Kidney epithelial cell (primary cell): Measurements from ENCODE around the gene MAEA. TPM values are rescaled to one million over a fixed set of nuclear protein-coding genes. Genes with fewer than 3 reads are reported as not detected.
"Not testable (repeated sequence)": the region's sequence is repeated elsewhere in the genome, so short reads cannot be mapped to it uniquely, and the experiment has no call there.

ENCODE experiments used
- DNase-seq: peaks from one replicate; pipeline ENCODE4 v3.0.0-alpha.2; 2010; ENCODE audit warnings: low read depth
- H3K27me3 ChIP-seq: 2 replicates; pipeline ENCODE4 v1.6.0; 2011; ENCODE audit warnings: low read length; ENCODE audit not compliant: control insufficient read depth, insufficient read depth
- H3K36me3 ChIP-seq: 2 replicates; pipeline ENCODE4 v1.5.1; 2011; ENCODE audit warnings: low read length; ENCODE audit not compliant: control insufficient read depth, insufficient read depth
- H3K4me3 ChIP-seq: 2 replicates; pipeline ENCODE4 v1.5.1; 2011; ENCODE audit warnings: low read depth, mild to moderate bottlenecking, control low read depth, low read length
- total RNA-seq: library from RNA; depleted of rRNA; stranded (reverse); fragments of >200 nt; gene quantifications from 2 replicates; pipeline ENCODE4 v1.2.3, GENCODE V29; 2015
- TF ChIP-seq, protein P1 (sequence below): IDR thresholded peaks from 2 replicates; pipeline ENCODE4 v1.5.1; 2011; ENCODE audit warnings: mild to moderate bottlenecking, moderate library complexity, low read length, control low read depth, inconsistent platforms; ENCODE audit not compliant: insufficient read depth, poor library complexity, severe bottlenecking

The MAEA gene
- total RNA-seq, 1 donor from 2014 or later, result 79.1 TPM

DNA sequence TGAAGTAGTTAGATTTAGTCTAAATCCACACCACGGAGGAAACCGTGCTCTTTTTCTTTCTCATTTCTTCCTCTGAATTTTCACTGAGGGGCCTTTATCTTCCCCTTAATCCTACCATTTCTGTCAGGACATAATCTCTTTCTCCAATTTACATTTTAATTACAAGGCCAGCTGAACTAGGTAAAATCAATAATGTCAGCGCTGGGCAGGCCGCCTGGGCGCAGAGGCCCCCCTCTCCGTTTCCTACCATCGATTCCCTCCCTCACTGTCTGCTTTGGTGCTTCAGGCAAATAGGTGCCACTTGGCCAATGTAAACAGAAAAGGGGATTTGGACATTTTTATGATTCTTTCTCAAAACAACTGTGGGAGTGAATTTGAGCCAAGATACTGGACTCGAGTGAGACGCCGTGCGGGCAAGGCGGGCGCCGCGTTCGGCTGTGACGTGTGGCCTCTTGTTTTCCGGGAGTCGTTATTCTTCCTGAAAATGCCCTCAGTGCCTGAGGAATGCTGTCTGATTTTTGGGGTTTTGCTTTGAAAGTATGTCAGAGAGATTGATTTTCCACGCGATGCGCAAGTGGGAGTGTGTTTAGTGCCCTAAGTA lies 79.9 kb downstream of the MAEA start:
- TF ChIP-seq, protein P1, sequence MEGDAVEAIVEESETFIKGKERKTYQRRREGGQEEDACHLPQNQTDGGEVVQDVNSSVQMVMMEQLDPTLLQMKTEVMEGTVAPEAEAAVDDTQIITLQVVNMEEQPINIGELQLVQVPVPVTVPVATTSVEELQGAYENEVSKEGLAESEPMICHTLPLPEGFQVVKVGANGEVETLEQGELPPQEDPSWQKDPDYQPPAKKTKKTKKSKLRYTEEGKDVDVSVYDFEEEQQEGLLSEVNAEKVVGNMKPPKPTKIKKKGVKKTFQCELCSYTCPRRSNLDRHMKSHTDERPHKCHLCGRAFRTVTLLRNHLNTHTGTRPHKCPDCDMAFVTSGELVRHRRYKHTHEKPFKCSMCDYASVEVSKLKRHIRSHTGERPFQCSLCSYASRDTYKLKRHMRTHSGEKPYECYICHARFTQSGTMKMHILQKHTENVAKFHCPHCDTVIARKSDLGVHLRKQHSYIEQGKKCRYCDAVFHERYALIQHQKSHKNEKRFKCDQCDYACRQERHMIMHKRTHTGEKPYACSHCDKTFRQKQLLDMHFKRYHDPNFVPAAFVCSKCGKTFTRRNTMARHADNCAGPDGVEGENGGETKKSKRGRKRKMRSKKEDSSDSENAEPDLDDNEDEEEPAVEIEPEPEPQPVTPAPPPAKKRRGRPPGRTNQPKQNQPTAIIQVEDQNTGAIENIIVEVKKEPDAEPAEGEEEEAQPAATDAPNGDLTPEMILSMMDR, result no peak
- H3K36me3 ChIP-seq, result no peaks in the 10 kb centered on the region
- H3K27me3 ChIP-seq, result no peaks in the 10 kb centered on the region
- no peak overlapping the region for H3K4me3 ChIP-seq
- no peak for DNase-seq

GRCh38 chr4:1370321-1371124 lies 80.8 kb downstream of the MAEA start:
- no peak for DNase-seq
- no peak overlapping the region for H3K4me3 ChIP-seq
- H3K36me3 ChIP-seq, result no peaks in the 10 kb centered on the region
- H3K27me3 ChIP-seq, result no peaks in the 10 kb centered on the region
- TF ChIP-seq, protein P1, result no peak

- Histone ChIP-seq H3K36me3 (no peaks in the 10 kb centered on the region), H3K4me3 (no peak overlapping the region), H3K27me3 (no peaks in the 10 kb centered on the region)
- no peak for DNase-seq
- TF ChIP-seq, protein P1, result no peak
These were observed 81.8 kb downstream of the MAEA start for GRCh38 chr4:1371176-1372165.

DNA sequence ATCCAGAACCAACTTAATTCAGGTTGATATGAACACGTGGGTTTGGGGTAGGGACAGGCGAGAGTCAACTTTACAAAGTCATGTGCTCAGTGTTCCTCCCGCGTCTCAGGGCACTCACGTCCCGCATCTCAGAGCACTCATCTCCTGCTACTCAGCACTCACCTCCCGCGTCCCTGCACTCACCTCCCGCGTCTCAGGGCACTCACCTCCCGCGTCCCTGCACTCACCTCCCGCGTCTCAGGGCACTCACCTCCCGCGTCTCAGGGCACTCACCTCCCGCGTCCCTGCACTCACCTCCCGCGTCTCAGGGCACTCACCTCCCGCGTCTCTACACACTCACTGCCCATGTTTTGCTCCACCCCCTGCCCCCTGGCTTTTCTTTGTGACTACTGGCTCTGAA lies 82.9 kb downstream of the MAEA start:
- H3K4me3 ChIP-seq, H3K27me3 ChIP-seq, H3K36me3 ChIP-seq, DNase-seq: not testable (repeated sequence)

GRCh38 chr4:1373892-1374705 lies 84.4 kb downstream of the MAEA start:
- DNase-seq, result no peak
- TF ChIP-seq, protein P1, result no peak
- Histone ChIP-seq H3K36me3 (no peaks in the 10 kb centered on the region), H3K27me3 (no peaks in the 10 kb centered on the region), H3K4me3 (no peak overlapping the region)
